ENCODE data around the gene SLFN5.

SLFN5 gene

GRCh38 chr17:35212668-35213067 is 30.2 kb upstream of the SLFN5 start:
- H3K27me3 ChIP-seq (ENCODE audit: insufficient read depth, low read length, poor library complexity): peaks cover 15% of the 10 kb centered on the region

GRCh38 chr17:35213412-35213940 is 29.4 kb upstream of the SLFN5 start:
- H3K9ac ChIP-seq (ENCODE audit: low read depth, low read length): peak overlapping the region; percentile 26; the same call in 1 of the 2 replicates
- TF ChIP-seq EZH2 (IDR thresholded peaks at IDR 0.05; ENCODE audit: borderline replicate concordance, low read depth, low read length, severe bottlenecking): no peak
- TF ChIP-seq CTCF (IDR thresholded peaks at IDR 0.05; ENCODE audit: borderline replicate concordance, extremely low read depth, low read length, poor library complexity, severe bottlenecking): no peak
- H3K4me1 ChIP-seq (ENCODE audit: insufficient read depth, low read length): peaks cover 59% of the 10 kb centered on the region
- no peak overlapping the region for H2AFZ ChIP-seq (ENCODE audit: low read depth, low read length)
- peaks cover 15% of the 10 kb centered on the region for H3K27me3 ChIP-seq (ENCODE audit: insufficient read depth, low read length, poor library complexity)
- no peaks in the 10 kb centered on the region for H3K36me3 ChIP-seq (ENCODE audit: insufficient read depth, low read length)
- no peaks in the 10 kb centered on the region for H4K20me1 ChIP-seq (ENCODE audit: insufficient read depth, low read length)
- peak overlapping the region in 1 of 2 experiments; percentile 11; a peak in 2 of 4 replicates for H3K4me3 ChIP-seq (ENCODE audit: low read depth in 1 of 2, low read length in 2 of 2)
- DNase-seq (no peak), ATAC-seq (ENCODE audit: insufficient read depth, low read depth) (peak; percentile 2; the same call in 2 of the 3 replicates)
- H3K79me2 ChIP-seq (ENCODE audit: insufficient read depth, low read length): no peaks in the 10 kb centered on the region
- no peaks in the 10 kb centered on the region for H3K9me3 ChIP-seq (ENCODE audit: insufficient read depth, low read length, severe bottlenecking)
- peak overlapping the region; percentile 63 for H3K27ac ChIP-seq (ENCODE audit: low read length)
- H3K4me2 ChIP-seq (ENCODE audit: insufficient read depth, low read length): peak overlapping the region; percentile 45

More at GRCh38 chr17:35212668-35213067, 30.2 kb upstream of the SLFN5 start:
- no peak for TF ChIP-seq EZH2 (IDR thresholded peaks at IDR 0.05; ENCODE audit: borderline replicate concordance, low read depth, low read length, severe bottlenecking)
- no peak for TF ChIP-seq CTCF (IDR thresholded peaks at IDR 0.05; ENCODE audit: borderline replicate concordance, extremely low read depth, low read length, poor library complexity, severe bottlenecking)
- H4K20me1 ChIP-seq (ENCODE audit: insufficient read depth, low read length): no peaks in the 10 kb centered on the region
- H3K4me2 ChIP-seq (ENCODE audit: insufficient read depth, low read length): peak overlapping the region; percentile 45; the same call in 1 of the 2 replicates
- no peaks in the 10 kb centered on the region for H3K9me3 ChIP-seq (ENCODE audit: insufficient read depth, low read length, severe bottlenecking)
- H3K79me2 ChIP-seq (ENCODE audit: insufficient read depth, low read length): no peaks in the 10 kb centered on the region
- peak overlapping the region; percentile 63; the same call in 1 of the 2 replicates for H3K27ac ChIP-seq (ENCODE audit: low read length)
- DNase-seq: no peak
- peaks cover 55% of the 10 kb centered on the region for H3K4me1 ChIP-seq (ENCODE audit: insufficient read depth, low read length)
- H3K36me3 ChIP-seq (ENCODE audit: insufficient read depth, low read length): no peaks in the 10 kb centered on the region
- H3K4me3 ChIP-seq (ENCODE audit: low read depth in 1 of 2, low read length in 2 of 2): peak overlapping the region in 1 of 2 experiments; percentile 11; a peak in 1 of 4 replicates
- ATAC-seq (ENCODE audit: insufficient read depth, low read depth): no peak
- H2AFZ ChIP-seq (ENCODE audit: low read depth, low read length): no peak overlapping the region
- 0 out of 2 replicates have a peak overlapping the region, but pooled peaks have one; percentile 26 for H3K9ac ChIP-seq (ENCODE audit: low read depth, low read length)

- Histone ChIP-seq H4K20me1 (ENCODE audit: insufficient read depth, low read length) (no peaks in the 10 kb centered on the region), H3K36me3 (ENCODE audit: insufficient read depth, low read length) (no peaks in the 10 kb centered on the region), H3K4me1 (ENCODE audit: insufficient read depth, low read length) (peaks cover 66% of the 10 kb centered on the region), H2AFZ (ENCODE audit: low read depth, low read length) (no peak overlapping the region), H3K27me3 (ENCODE audit: insufficient read depth, low read length, poor library complexity) (peaks cover 15% of the 10 kb centered on the region), H3K27ac (ENCODE audit: low read length) (peak overlapping the region; percentile 87), H3K79me2 (ENCODE audit: insufficient read depth, low read length) (no peaks in the 10 kb centered on the region), H3K4me2 (ENCODE audit: insufficient read depth, low read length) (peak overlapping the region; percentile 66), H3K4me3 (ENCODE audit: low read depth in 1 of 2, low read length in 2 of 2) (peak overlapping the region in 1 of 2 experiments; percentile 45; a peak in 2 of 4 replicates), H3K9me3 (ENCODE audit: insufficient read depth, low read length, severe bottlenecking) (no peaks in the 10 kb centered on the region), H3K9ac (ENCODE audit: low read depth, low read length) (peak overlapping the region; percentile 56)
- ATAC-seq (ENCODE audit: insufficient read depth, low read depth) (peak; percentile 89), DNase-seq (peak; percentile 69)
- TF ChIP-seq CTCF (IDR thresholded peaks at IDR 0.05; ENCODE audit: borderline replicate concordance, extremely low read depth, low read length, poor library complexity, severe bottlenecking) (no peak), EZH2 (IDR thresholded peaks at IDR 0.05; ENCODE audit: borderline replicate concordance, low read depth, low read length, severe bottlenecking) (no peak)
Measured at GRCh38 chr17:35214192-35214591, 28.7 kb upstream of the SLFN5 start.

Measured in DND-41 (cell line).